Measurements from ENCODE around the gene RNF182.

The RNF182 gene

GRCh38 chr6:13978102-13978640 lies 53.4 kb downstream of the RNF182 start:
- H3K27me3 ChIP-seq (ENCODE audit: control insufficient read depth, low read length): peaks cover 12% of the 10 kb centered on the region
- H3F3A ChIP-seq (ENCODE audit: control insufficient read depth, insufficient read depth): no peaks in the 10 kb centered on the region
- no peak overlapping the region for H3K4me2 ChIP-seq (ENCODE audit: low read length)
- no peaks in the 10 kb centered on the region for H3K9me3 ChIP-seq (ENCODE audit: control insufficient read depth, insufficient read depth, low read length)
- H3K4me3 ChIP-seq (ENCODE audit: low read length): no peak overlapping the region
- TF ChIP-seq EZH2phosphoT487 (IDR thresholded peaks at IDR 0.05; ENCODE audit: borderline replicate concordance, low read length): no peak
- TF ChIP-seq, protein P1, sequence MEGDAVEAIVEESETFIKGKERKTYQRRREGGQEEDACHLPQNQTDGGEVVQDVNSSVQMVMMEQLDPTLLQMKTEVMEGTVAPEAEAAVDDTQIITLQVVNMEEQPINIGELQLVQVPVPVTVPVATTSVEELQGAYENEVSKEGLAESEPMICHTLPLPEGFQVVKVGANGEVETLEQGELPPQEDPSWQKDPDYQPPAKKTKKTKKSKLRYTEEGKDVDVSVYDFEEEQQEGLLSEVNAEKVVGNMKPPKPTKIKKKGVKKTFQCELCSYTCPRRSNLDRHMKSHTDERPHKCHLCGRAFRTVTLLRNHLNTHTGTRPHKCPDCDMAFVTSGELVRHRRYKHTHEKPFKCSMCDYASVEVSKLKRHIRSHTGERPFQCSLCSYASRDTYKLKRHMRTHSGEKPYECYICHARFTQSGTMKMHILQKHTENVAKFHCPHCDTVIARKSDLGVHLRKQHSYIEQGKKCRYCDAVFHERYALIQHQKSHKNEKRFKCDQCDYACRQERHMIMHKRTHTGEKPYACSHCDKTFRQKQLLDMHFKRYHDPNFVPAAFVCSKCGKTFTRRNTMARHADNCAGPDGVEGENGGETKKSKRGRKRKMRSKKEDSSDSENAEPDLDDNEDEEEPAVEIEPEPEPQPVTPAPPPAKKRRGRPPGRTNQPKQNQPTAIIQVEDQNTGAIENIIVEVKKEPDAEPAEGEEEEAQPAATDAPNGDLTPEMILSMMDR (IDR thresholded peaks at IDR 0.05; ENCODE audit: low read depth, low read length, poor library complexity, severe bottlenecking): no peak
- no peak overlapping the region for H3K27ac ChIP-seq (ENCODE audit: low read depth, low read length)
- no peaks in the 10 kb centered on the region for H4K20me1 ChIP-seq (ENCODE audit: control insufficient read depth, insufficient read depth, low read depth, low read length)
- no peaks in the 10 kb centered on the region for H3K79me2 ChIP-seq (ENCODE audit: control insufficient read depth, low read length)
- no peaks in the 10 kb centered on the region for H3K36me3 ChIP-seq (ENCODE audit: control insufficient read depth, low read length)
- H3K4me1 ChIP-seq (ENCODE audit: control insufficient read depth, low read length): no peaks in the 10 kb centered on the region
- no peaks in the 10 kb centered on the region for H3K9me2 ChIP-seq (replicated peaks; ENCODE audit: control insufficient read depth, low read length)

GRCh38 chr6:13978787-13979186 lies 54.0 kb downstream of the RNF182 start:
- H3K4me3 ChIP-seq (ENCODE audit: low read length): no peak overlapping the region
- H3K36me3 ChIP-seq (ENCODE audit: control insufficient read depth, low read length): no peaks in the 10 kb centered on the region
- H4K20me1 ChIP-seq (ENCODE audit: control insufficient read depth, insufficient read depth, low read depth, low read length): no peaks in the 10 kb centered on the region
- no peaks in the 10 kb centered on the region for H3K79me2 ChIP-seq (ENCODE audit: control insufficient read depth, low read length)
- no peaks in the 10 kb centered on the region for H3K9me2 ChIP-seq (replicated peaks; ENCODE audit: control insufficient read depth, low read length)
- no peaks in the 10 kb centered on the region for H3K4me1 ChIP-seq (ENCODE audit: control insufficient read depth, low read length)
- no peak for TF ChIP-seq EZH2phosphoT487 (IDR thresholded peaks at IDR 0.05; ENCODE audit: borderline replicate concordance, low read length)
- H3K9me3 ChIP-seq (ENCODE audit: control insufficient read depth, insufficient read depth, low read length): no peaks in the 10 kb centered on the region
- H3F3A ChIP-seq (ENCODE audit: control insufficient read depth, insufficient read depth): no peaks in the 10 kb centered on the region
- H3K27me3 ChIP-seq (ENCODE audit: control insufficient read depth, low read length): peaks cover 18% of the 10 kb centered on the region
- no peak overlapping the region for H3K27ac ChIP-seq (ENCODE audit: low read depth, low read length)
- H3K4me2 ChIP-seq (ENCODE audit: low read length): no peak overlapping the region

DNA sequence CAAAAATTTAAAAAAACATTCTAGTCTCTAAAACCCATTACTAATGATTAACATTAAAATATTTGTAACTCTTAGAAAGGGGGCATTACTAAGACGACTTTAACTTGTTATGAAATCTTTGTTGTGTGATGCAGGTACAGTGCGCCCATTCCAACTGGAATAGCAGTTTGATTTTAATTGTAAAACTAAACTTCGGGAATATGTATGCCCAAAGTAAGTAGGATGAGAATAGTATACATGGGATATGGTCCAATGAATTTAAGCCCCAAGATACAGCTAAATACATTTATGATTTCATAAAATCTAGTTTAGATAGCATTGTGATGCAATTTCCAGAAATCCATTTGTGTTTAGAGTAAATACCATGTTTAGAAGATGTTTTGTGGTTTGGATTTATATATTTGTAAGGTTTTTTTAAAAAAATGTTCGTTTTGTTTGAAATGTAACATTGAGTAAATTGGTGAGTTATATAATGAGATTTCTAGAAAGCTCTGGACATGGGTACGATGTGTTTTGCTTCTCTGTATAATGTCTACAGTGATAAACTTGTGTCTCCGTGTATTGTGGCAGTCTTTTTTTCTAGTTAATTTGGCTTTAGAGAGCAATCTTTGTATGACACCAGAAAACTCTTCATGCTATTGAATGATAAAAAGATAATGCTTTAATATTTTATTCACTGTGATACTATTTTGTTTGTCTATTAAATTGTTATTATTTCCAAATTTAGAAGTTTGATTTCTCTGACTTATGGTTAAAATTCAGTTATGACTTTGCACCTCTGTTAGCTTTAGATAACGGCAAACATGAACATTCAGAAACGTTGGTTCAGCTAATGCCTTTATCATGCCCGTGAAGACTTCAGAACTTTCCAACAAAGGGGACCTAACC lies 54.8 kb downstream of the RNF182 start:
- Histone ChIP-seq H3K4me1 (ENCODE audit: control insufficient read depth, low read length) (no peaks in the 10 kb centered on the region), H3K27me3 (ENCODE audit: control insufficient read depth, low read length) (peaks cover 20% of the 10 kb centered on the region), H3K9me3 (ENCODE audit: control insufficient read depth, insufficient read depth, low read length) (no peaks in the 10 kb centered on the region), H3K27ac (ENCODE audit: low read depth, low read length) (no peak overlapping the region), H3F3A (ENCODE audit: control insufficient read depth, insufficient read depth) (no peaks in the 10 kb centered on the region), H3K4me3 (ENCODE audit: low read length) (no peak overlapping the region), H3K4me2 (ENCODE audit: low read length) (no peak overlapping the region), H3K36me3 (ENCODE audit: control insufficient read depth, low read length) (no peaks in the 10 kb centered on the region), H3K79me2 (ENCODE audit: control insufficient read depth, low read length) (no peaks in the 10 kb centered on the region), H4K20me1 (ENCODE audit: control insufficient read depth, insufficient read depth, low read depth, low read length) (no peaks in the 10 kb centered on the region), H3K9me2 (replicated peaks; ENCODE audit: control insufficient read depth, low read length) (no peaks in the 10 kb centered on the region)
- no peak for TF ChIP-seq EZH2phosphoT487 (IDR thresholded peaks at IDR 0.05; ENCODE audit: borderline replicate concordance, low read length)
- TF ChIP-seq, protein P1 (IDR thresholded peaks at IDR 0.05; ENCODE audit: low read depth, low read length, poor library complexity, severe bottlenecking): no peak

- Histone ChIP-seq H3K27me3 (ENCODE audit: control insufficient read depth, low read length) (peaks cover 20% of the 10 kb centered on the region), H4K20me1 (ENCODE audit: control insufficient read depth, insufficient read depth, low read depth, low read length) (no peaks in the 10 kb centered on the region), H3K79me2 (ENCODE audit: control insufficient read depth, low read length) (no peaks in the 10 kb centered on the region), H3K27ac (ENCODE audit: low read depth, low read length) (no peak overlapping the region), H3F3A (ENCODE audit: control insufficient read depth, insufficient read depth) (no peaks in the 10 kb centered on the region), H3K9me2 (replicated peaks; ENCODE audit: control insufficient read depth, low read length) (no peaks in the 10 kb centered on the region), H3K9me3 (ENCODE audit: control insufficient read depth, insufficient read depth, low read length) (no peaks in the 10 kb centered on the region), H3K4me1 (ENCODE audit: control insufficient read depth, low read length) (no peaks in the 10 kb centered on the region), H3K4me3 (ENCODE audit: low read length) (no peak overlapping the region), H3K36me3 (ENCODE audit: control insufficient read depth, low read length) (no peaks in the 10 kb centered on the region), H3K4me2 (ENCODE audit: low read length) (no peak overlapping the region)
- TF ChIP-seq, protein P1 (IDR thresholded peaks at IDR 0.05; ENCODE audit: low read depth, low read length, poor library complexity, severe bottlenecking): no peak
- TF ChIP-seq EZH2phosphoT487 (IDR thresholded peaks at IDR 0.05; ENCODE audit: borderline replicate concordance, low read length): no peak
Observed at GRCh38 chr6:13980534-13980933, 55.8 kb downstream of the RNF182 start.

Measured in DOHH2 (cell line).